Activated CD8-positive, alpha-beta memory T cell treated with anti-CD3 and anti-CD28 coated beads for 48 hours (primary cell): ENCODE measurements around the gene FANK1.
"Not testable (repeated sequence)": the region's sequence is repeated elsewhere in the genome, so short reads cannot be mapped to it uniquely, and the experiment has no call there.

Experiments used
- DNase-seq, 3 experiments: peaks; one replicate each; pipeline ENCODE4 v3.0.0-alpha.2; 2020; ENCODE audit warnings: low read depth in 2 of 3, low spot score in 2 of 3

Gene FANK1

DNA sequence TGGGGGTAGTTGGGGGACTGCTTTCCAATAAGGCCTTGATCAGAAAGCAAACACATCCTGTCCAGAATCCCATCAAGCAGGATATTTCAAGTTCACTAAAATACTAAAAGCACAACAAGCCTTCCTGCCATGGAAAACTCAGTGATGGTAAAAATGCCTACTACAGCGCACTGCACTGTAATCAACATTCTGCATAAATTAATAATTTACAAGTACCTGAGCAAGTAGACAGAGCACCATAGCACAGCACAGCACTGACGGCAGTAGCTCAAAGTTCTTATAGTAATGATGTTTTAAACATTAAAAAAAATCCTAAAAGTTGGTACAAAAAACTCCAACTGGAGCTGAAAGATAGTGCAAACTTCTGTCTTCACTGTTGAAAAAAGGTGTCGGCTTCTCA is 120.5 kb downstream of the FANK1 start:
- DNase-seq: no peak

DNA sequence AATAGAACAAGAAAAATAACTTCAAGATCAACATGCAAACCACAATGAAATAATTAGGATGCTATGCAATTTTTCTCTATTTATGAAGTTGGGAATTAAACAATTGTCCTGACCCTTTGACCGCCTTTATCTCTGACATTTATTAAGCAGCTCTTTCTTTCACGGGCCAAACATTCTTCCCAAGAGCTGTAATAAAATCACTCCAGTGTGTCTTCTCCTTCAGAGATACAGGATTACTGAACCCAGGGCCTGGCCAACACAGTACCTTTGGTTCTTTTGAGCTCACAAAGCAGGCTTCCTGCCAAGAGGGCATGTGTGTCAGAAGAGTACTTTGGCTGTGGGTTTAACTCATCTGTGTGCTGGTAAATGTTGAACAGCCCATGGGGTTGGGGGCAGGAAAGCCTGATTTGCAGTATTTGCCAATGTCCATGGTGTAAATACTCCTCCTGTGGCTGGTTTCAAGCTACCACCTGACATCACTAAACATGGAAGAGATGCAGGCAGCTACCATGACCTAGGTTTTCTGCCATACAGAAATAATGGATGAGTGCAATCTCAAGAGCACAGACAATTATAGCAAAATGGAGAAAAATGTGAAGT is 121.7 kb downstream of the FANK1 start:
- DNase-seq: no peak

DNA sequence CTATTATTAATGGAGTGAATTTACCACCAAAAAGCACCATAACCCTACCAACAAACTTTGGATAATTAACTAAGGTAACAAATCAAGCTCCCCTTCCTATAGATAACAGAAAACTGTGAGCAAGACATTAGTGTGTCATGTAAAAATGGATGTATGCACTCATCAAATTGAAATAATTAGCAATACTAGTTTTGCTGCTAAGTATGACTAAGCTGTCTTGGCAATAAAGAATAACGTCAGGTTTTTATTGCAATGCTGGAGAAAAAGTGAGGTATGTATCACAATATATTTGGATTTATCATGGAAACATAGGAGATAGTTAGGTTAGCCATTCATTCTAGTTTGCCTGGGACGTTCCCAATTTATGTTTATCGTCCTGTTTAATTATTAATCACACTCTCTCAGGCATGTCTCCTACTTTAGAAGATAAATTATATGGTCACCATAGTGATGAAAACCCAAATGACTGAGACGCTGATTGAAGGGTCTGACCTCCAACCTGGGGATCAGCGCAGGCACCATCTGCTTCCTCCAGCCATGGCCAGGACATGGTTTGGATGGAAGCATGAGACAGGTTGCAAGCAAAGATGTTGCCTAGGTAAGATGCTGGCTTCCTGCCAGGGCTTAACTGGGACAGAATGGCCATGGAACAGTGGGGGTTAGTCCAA is 125.6 kb downstream of the FANK1 start:
- DNase-seq: no peak

DNA sequence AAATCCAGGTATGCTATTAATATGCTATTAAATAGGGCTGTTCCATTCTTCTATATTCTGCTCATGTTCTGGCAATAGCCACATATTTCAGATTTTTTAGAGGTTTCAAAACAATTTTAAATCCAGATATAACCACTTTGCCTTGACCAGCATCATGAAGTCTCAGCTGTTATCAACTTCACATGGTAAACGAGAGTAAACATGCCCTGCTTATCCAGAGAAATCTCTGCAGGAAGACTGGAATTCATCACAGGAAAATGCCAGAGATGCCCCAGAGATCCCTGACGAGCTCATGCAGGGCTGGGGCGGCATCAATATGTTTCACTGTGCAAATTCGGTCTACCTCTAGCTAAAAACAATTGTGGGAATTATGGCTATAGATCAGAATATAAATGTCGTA is 126.5 kb downstream of the FANK1 start:
- no peak for DNase-seq

DNA sequence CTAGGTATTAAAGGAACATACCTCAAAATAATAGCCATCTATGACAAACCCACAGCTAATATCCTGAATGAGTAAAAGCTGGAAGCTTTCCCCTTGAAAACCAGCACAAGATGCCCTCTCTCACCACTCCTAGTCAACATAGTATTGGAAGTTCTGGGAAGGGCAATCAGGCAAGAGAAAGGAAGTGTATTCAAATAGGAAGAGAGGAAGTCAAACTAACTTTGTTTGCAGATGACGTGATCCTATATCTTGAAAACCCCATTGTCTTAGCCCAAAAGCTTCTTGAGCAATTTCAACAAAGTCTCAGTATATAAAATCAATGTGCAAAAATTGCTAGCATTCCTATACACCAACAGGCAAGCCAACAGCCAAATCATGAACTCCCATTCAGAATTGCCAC is 131.3 kb downstream of the FANK1 start:
- DNase-seq: no peak

DNA sequence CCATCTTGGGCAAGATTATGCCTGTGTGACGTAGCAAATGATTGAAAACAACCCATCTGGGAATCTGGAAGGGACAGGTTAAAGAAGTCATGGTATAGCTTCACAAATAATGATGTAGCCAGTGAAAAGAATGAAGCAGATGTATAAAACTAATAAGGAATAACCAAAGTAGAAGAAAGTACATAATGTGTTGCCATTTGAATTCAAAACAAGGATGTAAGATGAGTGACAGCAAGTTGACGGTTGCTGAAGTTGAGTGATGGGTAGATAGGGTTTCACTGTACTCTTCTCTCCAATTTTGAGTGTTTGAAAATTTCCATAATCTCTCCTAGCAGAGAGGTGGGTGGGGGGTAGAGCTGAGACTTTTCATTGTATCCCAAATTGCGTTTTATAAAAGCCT is 133.6 kb downstream of the FANK1 start:
- DNase-seq: no peak

DNA sequence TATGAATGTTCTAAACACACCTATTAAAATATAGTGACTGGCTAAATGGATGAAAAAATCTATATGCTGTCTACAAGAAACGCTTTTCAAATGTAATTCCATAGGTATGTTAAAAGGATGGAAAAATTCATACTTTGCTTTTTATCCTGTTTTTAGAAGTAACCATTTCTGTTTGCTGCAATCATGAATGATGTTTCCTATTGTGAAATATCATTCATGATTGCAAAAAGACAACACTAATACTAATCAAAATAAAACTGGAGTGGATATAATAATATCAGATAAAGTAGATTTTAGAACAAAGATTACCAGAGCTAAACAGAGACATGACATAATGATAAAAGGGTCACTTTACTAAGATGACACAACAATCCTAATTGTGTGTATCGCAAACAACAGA is 138.2 kb downstream of the FANK1 start:
- no peak for DNase-seq

DNA sequence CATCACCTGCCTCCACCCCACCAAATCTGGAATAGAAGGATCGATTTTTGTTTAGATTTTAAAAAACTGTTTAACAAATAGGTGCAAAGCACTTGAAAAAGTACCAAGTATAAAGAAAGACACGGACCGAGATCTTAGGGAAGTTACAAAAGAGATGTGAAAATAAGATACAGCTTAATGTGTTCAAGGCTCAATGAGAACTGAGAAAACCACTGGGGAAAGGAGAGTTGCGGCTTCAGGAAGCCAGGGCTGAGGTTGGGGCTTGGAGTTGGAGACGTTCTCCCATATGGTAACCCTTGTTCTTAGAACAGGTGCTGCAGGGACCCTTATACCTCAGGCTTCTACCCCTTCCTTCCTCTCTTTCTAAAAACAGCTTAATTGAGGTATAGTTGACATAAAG is 140.2 kb downstream of the FANK1 start:
- no peak for DNase-seq

DNA sequence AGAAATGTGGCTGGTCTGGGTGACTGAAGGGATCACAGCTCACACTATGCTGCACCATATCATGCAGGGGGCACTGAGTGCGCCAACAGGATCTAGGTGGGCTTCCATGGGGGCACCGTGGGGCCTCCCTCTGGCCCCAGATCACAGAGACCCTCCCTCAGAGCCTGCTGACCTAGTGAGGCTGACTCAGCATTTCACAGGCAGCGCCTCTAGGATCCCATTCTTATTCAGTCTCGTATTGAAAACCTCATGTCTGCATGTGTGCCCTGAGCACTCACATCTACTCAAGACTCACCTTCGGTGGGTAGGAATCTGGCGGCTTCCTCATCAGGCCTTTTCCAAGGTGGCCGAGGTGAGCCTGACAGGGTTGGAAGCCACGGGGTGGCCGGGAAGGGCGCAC is 141.6 kb downstream of the FANK1 start:
- no peak for DNase-seq

DNA sequence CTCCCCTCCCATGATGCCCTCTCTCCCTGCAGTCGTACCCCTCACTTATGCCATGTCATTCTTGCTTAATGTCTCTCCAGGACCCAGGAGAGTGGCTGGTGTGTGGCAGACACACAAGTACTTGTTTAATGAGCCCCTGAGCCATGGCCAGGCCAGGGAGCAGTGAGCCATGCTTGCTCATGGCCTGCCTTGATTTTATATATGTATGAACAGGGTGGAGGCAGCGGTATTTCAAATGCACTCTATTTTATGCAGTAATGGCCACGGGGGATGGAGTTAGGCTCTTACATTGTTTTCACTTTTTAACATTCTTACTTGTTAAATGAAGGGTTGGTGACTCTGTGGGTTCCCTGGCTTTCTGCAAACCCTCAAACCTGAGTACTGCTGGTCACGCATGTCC is 144.8 kb downstream of the FANK1 start:
- DNase-seq: no peak

DNA sequence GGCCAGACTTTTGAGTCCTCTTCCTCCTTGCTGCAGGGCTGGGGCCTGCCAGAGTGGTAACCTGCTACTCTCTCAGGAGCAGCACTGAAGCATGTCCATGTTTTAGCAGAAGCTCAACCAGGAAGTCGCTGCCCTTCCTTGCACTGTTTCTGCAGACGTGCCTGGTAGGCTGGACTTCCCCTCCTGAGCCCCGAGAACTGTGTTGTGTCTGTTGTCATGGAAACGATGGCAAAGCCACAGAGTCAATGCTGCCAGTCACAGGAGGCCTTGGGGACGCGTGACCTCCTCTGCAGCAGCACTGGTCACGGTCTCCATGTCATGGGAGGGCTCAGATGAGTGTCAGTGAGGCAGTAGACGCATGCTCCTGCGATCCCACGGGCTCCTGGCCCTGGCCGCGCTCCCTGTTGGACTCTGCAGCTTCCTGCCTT is 145.5 kb downstream of the FANK1 start:
- DNase-seq: peak in 2 of 3 experiments; percentile 37 to 54

DNA sequence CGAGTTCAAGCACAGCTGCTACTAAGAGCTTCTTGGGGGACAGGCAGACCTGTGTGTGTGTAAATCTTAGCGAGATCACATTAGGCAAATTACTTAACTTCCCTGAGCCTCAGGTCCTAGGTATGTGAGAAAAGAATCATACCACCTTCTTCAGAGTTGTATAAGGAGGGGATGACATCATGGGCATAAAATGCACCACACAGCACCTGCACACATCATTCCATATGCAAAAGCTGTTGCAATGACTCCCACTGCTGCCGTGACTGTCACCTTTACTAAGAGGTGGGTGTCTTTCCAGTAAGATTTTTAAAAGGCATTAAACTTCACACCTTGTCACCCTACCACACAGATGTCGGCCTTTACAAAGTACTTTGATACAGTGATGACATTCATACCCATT is 146.0 kb downstream of the FANK1 start:
- DNase-seq: no peak

DNA sequence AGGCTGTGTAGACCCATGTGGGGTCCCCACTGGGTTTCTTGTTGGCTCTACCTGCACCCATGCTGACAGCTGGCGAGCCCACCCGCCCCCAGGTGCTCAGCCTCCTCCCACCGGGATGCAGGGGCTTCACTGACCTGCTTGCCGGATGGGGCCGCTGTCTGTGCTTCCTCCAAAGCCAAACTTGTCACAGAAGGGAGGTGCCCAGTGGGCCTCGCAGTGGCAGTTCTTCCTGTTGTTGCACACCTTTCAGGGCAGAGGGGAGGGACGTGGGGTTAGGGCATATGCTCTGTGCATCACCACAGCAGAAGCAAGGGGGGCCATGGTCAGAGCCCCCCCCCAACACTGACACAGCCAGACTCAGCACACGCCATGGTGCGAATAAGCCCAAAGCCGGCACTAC is 146.5 kb downstream of the FANK1 start:
- no peak for DNase-seq

DNA sequence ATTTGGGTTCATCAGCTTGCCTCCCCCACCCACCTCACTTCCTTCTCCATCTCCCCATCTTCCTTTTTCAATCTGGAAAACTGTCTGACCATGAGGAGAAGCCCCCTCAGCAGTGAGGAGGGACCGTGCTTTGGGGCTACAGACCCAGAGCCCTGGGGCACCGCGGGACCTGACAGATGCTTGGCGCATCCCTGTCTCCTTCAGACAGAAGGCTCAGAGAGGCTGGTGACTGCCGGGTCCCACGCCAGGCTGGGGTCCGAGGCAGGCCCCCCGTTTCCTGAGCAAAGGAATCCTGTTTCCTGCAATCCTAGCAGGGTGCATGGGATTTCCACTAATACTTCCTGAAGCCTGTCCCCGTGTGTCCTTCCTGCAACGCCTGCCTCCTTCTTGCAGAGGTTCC is 147.0 kb downstream of the FANK1 start:
- DNase-seq: no peak

DNA sequence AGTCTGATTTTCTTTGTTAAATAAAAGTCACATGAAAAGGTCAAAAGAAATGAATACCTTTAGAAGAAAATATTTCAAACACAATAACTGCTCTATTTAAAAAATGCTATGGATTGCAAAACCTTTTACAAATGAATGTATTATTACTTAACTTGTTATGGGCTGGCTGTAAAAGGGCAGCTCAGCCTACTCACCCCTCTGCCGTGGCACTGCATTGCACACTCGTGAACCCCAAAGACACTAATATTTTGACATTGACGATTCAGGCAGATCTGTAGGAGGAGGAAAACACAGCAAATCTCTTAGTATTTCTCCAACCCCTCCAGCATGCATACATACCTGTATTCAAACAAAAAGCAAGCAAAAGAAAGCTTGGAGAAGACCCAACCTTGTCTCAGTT is 149.5 kb downstream of the FANK1 start:
- DNase-seq: no peak

DNA sequence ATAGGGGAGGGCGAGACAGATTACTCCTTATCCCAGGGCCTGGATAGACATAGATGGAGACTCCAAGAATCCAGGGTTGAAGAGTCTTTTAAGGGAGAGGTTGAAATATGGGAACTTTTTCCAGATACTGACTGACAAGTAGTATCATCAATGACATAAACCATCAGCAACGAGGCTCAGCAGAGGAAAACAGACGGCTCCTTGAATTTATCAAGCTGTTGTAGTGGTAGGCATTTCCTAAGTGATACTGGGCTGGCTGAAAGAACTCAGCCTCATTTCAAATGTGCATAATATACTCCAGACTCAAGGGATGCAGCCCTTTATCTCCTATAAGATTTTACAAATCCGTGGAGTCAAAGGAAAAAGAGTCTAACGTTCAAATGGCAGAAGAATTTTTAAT is 150.5 kb downstream of the FANK1 start:
- DNase-seq: no peak

DNA sequence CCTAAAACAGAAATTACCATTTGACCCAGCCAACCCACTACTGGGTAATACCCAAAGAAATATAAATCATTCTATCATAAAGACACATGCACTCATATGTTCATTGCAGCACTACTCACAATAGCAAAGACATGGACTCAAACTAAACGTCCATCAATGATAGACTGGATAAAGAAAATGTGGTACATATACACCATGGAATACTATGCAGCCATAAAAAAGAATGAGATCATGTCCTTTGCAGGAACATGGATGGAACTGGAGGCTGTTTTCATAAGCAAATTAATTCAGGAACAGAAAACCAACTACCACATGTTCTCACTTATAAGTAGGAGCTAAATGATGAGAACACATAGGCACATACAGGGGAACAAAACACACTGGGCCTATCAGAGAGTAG is 151.4 kb downstream of the FANK1 start:
- not testable (repeated sequence) for DNase-seq

DNA sequence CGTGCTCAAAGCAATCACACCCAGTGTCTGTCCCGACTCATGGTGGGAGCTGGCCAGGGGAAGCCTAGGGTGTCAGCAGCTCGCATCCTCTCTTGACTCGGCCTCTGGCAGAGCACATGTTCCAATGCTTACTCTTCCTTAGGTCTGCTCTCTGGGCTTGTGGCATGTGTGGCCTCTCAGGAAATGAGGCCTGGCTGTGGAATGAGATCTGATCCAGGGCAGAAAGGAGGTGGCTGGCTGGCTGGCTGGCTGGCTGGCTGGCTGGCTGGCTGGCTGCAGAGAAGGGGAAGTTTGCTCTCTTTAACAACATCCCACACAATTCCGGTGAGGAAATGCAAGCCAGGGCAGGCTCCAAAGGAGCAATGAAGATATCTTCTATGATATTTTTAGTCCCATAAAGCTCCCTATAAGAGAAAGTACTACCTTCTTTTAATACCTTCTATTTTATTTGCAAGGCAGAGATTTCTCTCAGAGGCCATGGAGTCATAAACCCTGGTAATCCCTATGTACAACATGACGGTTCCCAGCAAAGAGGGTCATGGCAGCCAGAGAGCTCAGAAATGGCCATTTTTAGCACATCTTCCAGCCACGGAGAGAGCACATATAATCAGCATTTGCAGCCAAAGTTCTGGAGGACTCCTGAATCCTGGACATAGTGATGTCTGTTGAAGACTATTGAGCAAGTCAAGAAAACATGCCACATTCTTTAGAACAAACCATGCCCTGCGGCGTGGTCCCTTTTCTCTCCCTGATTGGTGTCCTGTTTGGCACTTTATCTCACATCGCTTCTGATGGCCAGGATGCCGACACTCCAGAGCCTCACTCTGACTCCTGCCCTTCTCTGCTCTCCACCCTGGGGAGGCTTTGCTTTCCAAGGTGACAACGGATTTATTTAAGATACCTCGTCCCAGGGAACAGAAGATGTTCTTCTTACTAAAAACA is 153.7 kb downstream of the FANK1 start:
- no peak for DNase-seq

DNA sequence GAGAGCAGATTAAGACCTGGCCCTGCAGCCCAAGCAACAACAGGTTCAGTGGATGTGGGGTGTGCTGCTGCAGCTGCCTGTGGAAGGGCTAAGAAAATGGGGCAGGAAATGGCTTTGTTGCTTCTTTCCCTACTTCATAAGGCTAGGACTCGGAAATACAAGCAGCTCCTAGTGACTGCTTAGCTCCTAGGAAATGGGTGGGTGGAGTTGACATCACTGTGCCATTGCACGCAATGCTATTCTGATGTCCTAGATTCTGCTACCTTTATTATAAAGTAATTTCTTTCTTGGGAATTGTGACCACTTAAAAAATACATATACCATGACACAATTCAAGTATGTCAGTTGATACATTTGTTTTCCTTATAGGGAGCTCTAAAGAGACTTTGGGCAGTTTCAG is 155.8 kb downstream of the FANK1 start:
- no peak for DNase-seq

DNA sequence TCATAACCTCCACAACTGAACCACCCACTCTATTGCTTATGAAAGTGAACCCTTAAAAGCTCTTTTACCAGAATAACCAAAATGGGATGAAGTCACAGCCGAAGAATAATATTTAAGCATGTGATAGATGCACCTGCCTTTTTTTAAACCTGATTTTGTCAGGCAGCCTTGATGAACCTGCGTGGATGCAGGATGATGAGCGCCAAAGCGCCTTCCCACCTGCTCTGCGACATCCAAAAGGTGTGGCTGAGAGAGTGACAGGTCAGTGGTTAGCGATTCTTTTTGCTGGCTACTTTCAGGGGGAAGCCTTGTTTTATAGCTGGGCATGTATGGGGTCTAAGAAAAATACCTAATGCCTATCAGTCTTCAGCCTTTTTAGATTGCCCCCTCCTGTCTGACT is 157.8 kb downstream of the FANK1 start:
- DNase-seq: no peak

DNA sequence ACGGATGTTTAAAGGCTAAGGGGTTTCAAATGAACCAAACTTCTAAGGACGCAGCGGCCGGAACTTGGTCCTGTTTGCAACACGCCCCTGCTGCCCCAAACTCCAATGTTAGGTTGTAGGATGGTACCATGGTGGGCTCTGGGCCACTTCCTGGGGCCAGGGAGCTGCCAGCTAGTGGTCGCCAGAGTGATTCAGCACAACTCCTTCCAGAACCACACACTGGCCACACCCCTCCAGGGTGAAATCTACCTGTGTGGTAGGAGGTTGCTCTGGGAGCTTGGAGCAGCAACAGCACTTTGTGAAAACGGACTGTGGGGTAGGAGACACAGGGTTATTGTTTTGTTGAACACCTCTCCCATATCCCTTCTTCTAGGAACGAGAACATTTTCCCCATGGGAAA is 161.1 kb downstream of the FANK1 start:
- DNase-seq: no peak

DNA sequence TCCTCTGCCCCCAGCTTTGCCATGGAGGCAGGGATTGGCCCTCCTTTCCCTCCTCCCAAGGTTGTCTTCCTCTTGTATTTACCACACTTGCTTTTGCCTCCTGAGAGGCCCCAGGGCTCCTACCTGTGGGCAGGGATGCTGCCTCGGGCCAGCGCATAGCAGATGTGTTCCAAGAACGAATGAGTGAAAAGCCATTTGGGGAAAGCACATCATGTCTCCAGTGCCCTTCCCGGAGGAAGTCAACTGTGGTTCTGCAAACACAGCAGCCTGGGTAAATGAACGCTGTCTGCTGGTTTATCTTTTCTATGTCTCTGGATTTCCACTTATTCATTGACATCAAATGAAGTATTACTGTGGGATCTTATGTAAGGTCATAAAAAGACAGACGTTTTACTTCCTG is 161.7 kb downstream of the FANK1 start:
- DNase-seq: no peak
